AG04449 (cell line): Measurements from ENCODE around the gene MEG3.
A peak's percentile ranks its signal among the peaks of the same experiment; 100 is the strongest.

ENCODE experiments used
- CTCF ChIA-PET: fragments of 350-600 bp; formaldehyde crosslinking; extraction: SDS; loops from one replicate; lab custom pipeline; 2021; ENCODE audit warnings: antibody characterized with exemption; lab: Yijun Ruan, JAX
- POLR2A ChIA-PET: fragments of 400-600, 350-600 bp; formaldehyde crosslinking; extraction: SDS; loops from one replicate; lab custom pipeline; 2020; ENCODE audit warnings: antibody characterized with exemption, inconsistent platforms; lab: Yijun Ruan, JAX
- DNase-seq: peaks from one replicate; pipeline ENCODE4 v3.0.0-alpha.2; 2010; ENCODE audit warnings: low read depth, low spot score
- H3K4me3 ChIP-seq: 2 replicates; pipeline ENCODE4 v1.5.1; 2011; ENCODE audit warnings: low read depth, mild to moderate bottlenecking, control low read depth, low read length
- TF ChIP-seq, protein P1 (sequence below): IDR thresholded peaks from one replicate; pipeline ENCODE4 v1.5.1; 2011; ENCODE audit warnings: mild to moderate bottlenecking, moderate library complexity, low read length, control low read depth, inconsistent platforms; ENCODE audit not compliant: insufficient read depth; ENCODE audit errors: missing control alignments

Gene MEG3

GRCh38 chr14:100787659-100788058, 38.3 kb upstream of the MEG3 start:
- DNase-seq, result no peak
- POLR2A ChIA-PET, result no interaction called here
- CTCF ChIA-PET, result interaction anchor here (1.3 kb wide), 1 partner anchor 78 kb away, joined by 4 read pairs; no protein-coding TSS in a partner anchor
- H3K4me3 ChIP-seq, result no peak overlapping the region
- TF ChIP-seq, protein P1, sequence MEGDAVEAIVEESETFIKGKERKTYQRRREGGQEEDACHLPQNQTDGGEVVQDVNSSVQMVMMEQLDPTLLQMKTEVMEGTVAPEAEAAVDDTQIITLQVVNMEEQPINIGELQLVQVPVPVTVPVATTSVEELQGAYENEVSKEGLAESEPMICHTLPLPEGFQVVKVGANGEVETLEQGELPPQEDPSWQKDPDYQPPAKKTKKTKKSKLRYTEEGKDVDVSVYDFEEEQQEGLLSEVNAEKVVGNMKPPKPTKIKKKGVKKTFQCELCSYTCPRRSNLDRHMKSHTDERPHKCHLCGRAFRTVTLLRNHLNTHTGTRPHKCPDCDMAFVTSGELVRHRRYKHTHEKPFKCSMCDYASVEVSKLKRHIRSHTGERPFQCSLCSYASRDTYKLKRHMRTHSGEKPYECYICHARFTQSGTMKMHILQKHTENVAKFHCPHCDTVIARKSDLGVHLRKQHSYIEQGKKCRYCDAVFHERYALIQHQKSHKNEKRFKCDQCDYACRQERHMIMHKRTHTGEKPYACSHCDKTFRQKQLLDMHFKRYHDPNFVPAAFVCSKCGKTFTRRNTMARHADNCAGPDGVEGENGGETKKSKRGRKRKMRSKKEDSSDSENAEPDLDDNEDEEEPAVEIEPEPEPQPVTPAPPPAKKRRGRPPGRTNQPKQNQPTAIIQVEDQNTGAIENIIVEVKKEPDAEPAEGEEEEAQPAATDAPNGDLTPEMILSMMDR, result no peak

DNA sequence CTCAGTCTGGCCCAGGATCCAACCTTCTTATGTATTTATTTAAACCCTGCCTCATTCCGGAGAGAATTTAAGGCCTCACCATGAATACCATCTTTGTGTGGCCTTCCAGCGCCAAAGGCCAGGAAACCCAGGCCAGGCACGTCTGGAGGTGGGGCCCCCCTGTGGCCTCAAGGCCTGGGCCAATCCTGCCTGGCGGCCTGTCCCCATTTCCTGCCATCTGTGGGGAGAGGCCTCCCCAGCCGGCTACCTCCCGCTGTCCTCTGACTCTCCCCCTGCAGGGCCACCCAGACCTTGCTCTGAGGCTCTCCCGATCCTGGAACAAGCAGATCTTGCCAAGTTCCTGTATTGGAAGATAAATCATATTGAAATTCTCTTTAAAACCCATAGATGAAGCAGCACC, 37.4 kb upstream of the MEG3 start:
- ChIA-PET POLR2A (no interaction called here), CTCF (no interaction called here)
- H3K4me3 ChIP-seq, result no peak overlapping the region
- DNase-seq, result no peak
- TF ChIP-seq, protein P1, result no peak

GRCh38 chr14:100788942-100789341, 37.0 kb upstream of the MEG3 start:
- CTCF ChIA-PET, result no interaction called here
- TF ChIP-seq, protein P1, result no peak
- H3K4me3 ChIP-seq, result no peak overlapping the region
- no peak for DNase-seq
- POLR2A ChIA-PET, result no interaction called here

- TF ChIP-seq, protein P1, result no peak
- CTCF ChIA-PET, result interaction anchor here (1.2 kb wide), 1 partner anchor 44 kb away, joined by 3 read pairs; no protein-coding TSS in a partner anchor
- H3K4me3 ChIP-seq, result no peak overlapping the region
- POLR2A ChIA-PET, result no interaction called here
- DNase-seq, result no peak
These were observed 36.2 kb upstream of the MEG3 start for GRCh38 chr14:100789460-100790417.

DNA sequence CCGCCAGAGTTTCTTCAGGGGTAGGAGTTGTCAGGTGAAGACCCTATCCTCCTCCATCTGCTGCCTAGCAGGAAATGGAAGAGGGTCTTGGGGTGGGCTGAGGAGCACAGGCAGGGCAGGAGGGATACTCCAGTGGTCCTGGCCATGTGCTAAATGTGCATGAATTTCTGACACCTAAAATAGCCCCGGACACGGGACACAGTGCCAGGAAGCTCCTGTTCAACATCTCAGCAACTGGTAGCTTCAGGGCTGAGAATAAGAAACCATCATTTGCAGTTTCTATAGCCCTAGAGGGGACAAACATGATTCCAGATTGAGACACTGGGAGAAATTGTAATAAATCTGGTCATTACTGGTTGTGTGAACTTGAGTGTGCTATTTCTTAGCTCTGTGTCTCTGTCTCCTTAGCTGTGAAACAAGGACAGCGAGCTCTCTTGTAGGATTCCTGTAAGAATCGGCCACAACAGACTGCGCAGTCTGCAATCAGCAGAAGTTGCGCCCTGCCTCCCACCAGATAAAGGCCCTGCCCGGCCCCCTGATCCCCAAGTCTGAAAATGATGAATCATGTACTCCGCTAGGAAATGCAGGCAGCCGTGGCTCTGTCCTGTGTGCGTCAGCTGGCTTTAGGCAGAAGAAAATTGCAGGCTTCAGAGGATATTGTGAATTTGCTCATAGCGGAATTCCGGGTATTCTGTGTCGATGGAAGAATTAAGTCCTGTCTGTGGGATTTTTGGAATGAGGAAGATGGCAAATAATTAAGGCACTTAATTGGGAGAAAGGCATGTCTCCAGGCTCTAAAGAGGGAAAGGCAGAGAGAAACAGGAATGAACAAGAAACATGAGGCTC, 35.2 kb upstream of the MEG3 start:
- POLR2A ChIA-PET, result no interaction called here
- TF ChIP-seq, protein P1, result no peak
- CTCF ChIA-PET, result interaction anchor here (1.2 kb wide), 1 partner anchor 45 kb away, joined by 3 read pairs; no protein-coding TSS in a partner anchor
- peak; percentile 14 for DNase-seq
- H3K4me3 ChIP-seq, result no peak overlapping the region
